T-helper 2 cell (primary cell): ENCODE data around the gene FAM187B.
"Not testable (repeated sequence)": the region's sequence is repeated elsewhere in the genome, so short reads cannot be mapped to it uniquely, and the experiment has no call there.

Experiments
- DNase-seq, 5 experiments: peaks; one replicate each; pipeline versions ENCODE4 v3.0.0 to v3.0.0-alpha.2; 2012 to 2022

FAM187B gene

GRCh38 chr19:35213663-35214632 is 14.6 kb downstream of the FAM187B start:
- DNase-seq, result peak in 4 of 5 experiments; percentile 54 to 97 (median 78)

DNA sequence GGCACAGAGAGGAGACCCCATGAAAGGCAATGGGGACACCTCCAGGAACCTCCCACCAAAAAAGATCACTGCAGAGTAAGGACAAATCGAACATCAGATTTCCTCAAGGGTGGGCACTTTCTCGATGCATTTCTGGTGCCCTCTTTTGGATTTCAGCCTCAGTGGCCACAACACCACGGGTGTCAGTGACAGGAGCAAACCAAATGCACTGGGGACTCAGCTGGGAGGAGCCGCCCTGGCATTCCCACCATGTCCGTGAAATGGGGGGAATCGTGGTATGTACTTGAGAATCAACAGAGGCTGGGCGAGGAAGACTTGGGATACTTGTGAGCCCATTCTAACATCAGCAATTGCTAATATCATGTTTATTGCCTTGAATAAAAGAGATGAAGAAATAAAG is 16.3 kb downstream of the FAM187B start:
- no peak for DNase-seq

GRCh38 chr19:35211545-35212230 is 16.9 kb downstream of the FAM187B start:
- peak; percentile 35 to 98 (median 83) for DNase-seq

DNA sequence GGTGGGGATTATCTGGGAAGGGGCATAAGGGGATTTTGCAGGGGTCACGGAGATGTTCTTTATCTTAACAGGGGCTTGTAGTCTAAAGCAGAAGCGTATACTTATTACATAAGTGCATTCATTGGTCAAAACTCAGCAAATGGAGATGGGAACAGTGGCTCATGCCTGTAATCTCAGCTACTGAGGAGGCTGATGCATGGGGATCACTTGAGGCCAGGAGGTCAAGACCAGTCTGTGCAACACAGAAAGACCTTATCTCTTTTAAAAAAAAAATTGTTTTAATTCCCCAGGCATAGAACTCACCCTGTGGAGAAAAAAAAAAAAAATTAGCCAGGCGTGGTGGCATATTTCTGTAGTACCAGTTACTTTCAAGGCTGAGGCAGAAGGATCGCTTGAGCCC is 18.9 kb downstream of the FAM187B start:
- no peak for DNase-seq

- DNase-seq, result peak in 1 of 5 experiments; percentile 61
These were observed 20.4 kb downstream of the FAM187B start for GRCh38 chr19:35208121-35208520.

DNA sequence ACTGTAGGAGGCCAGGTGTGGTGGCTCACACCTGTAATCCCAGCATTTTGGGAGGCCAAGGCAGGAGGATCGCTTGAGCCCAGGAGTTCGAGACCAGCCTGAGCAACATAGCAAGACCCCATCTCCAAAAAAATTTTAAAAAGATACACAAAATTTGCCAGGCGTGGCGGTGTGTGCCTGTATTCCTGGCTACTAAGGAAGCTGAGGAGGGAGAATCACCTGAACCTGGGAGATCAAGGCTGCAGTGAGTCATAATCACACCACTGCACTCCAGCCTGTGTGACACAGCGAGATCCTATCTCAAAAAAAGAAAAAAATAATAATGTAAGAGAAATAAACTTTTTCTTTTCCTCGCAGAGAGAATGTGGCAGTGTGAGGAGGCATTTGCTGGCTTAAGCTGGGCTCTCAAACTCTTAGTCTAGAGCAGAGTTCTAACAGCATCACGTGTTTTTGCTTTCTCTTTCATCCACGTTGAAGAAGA is 21.1 kb downstream of the FAM187B start:
- peak in 3 of 5 experiments; percentile 35 to 66 (median 42) for DNase-seq

- DNase-seq, result no peak
These were observed 21.7 kb downstream of the FAM187B start for GRCh38 chr19:35206855-35207254.

DNA sequence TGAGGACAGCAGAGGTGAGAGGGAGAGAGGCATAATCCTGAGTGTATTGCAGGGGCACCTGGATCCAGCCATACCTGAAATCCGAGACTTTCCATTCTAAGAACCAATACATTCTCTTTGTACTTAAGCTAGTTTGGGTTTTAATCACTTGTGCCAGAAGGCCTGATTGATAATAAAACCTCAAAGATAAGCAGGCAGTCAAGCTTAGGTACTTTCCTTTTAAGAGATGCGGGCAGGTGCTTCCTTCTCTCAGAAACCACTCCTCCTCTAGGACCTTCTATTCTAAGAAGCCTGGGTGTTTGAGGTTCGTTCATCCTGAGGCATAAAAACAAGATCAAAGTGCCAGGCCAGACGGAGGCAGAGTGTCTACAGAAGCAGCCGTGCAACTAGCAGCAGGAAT is 22.2 kb downstream of the FAM187B start:
- DNase-seq, result peak in 3 of 5 experiments; percentile 61 to 93 (median 77)

GRCh38 chr19:35205733-35206323 is 22.7 kb downstream of the FAM187B start:
- DNase-seq, result no peak

GRCh38 chr19:35204799-35205732 is 23.5 kb downstream of the FAM187B start:
- DNase-seq, result peak in 1 of 5 experiments; percentile 53

GRCh38 chr19:35202722-35203688 is 25.5 kb downstream of the FAM187B start:
- no peak for DNase-seq

- DNase-seq, result no peak
These were observed 29.1 kb downstream of the FAM187B start for GRCh38 chr19:35199481-35199880.

DNA sequence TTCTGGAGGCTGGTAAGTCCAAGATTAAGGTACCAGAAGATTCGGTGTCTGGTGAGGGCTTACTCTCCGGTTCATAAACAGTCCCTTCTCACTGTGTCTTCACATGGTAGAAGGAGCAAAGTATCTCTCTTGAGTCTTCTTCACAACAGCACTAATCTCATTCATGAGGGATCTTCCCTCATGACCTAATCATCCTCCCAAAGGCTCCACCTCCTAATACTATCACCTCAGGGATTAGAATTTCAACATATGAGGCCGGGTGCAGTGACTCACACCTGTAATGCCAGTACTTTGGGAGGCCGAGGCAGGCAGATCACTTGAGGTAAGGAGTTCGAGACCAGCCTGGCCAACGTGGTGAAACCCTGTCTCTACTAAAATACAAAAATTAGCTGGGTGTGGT is 31.7 kb downstream of the FAM187B start:
- not testable (repeated sequence) for DNase-seq

- no peak for DNase-seq
These were observed 32.7 kb downstream of the FAM187B start for GRCh38 chr19:35195830-35196229.

- no peak for DNase-seq
These were observed 34.2 kb downstream of the FAM187B start for GRCh38 chr19:35194012-35194984.

- DNase-seq, result peak in 1 of 5 experiments; percentile 35
These were observed 43.7 kb downstream of the FAM187B start for GRCh38 chr19:35184884-35185283.

DNA sequence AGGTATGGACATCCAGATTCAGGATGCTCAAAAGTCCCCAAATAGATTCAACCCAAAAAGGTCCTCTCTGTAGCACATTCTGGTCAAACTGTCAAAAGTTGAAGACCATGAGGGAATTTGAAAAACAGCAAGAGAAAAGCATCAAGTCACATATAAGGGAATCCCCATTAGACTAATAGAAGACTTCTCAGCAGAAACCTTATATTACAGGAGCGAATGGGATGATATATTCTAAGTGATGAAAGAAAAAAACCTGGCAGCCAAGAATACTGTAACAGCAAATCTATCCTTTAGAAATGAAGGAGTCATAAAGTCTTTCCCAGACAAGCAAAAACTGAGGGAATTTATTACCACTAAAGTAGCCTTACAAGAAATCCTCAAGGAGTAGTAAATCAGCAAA is 44.3 kb downstream of the FAM187B start:
- no peak for DNase-seq

GRCh38 chr19:35181387-35181786 is 47.2 kb downstream of the FAM187B start:
- DNase-seq, result no peak

GRCh38 chr19:35179830-35180229 is 48.7 kb downstream of the FAM187B start:
- DNase-seq, result no peak
